A172 (cell line): ENCODE measurements around the gene MTNR1B. TPM values are rescaled to one million over a fixed set of nuclear protein-coding genes. Genes with fewer than 3 reads are reported as not detected.

ENCODE experiments used
- DNase-seq: peaks from one replicate; pipeline ENCODE4 v3.0.0-alpha.2; 2015; ENCODE audit warnings: low spot score
- total RNA-seq: library from RNA; depleted of rRNA; stranded (reverse); fragments of >200 nt; shearing (Covaris generic); gene quantifications from 2 replicates; pipeline ENCODE4 v1.2.3, GENCODE V29; 2014

The MTNR1B gene
- total RNA-seq, 1 experiment from 2014 or later: not detected

GRCh38 chr11:92978271-92979111 lies 9.0 kb downstream of the MTNR1B start:
- peak; percentile 8 for DNase-seq

GRCh38 chr11:92979176-92979575 lies 9.7 kb downstream of the MTNR1B start:
- DNase-seq: peak; percentile 9

- DNase-seq: no peak
These were observed 10.9 kb downstream of the MTNR1B start for GRCh38 chr11:92980312-92980711.

- DNase-seq: no peak
These were observed 12.1 kb downstream of the MTNR1B start for GRCh38 chr11:92981508-92982043.

- no peak for DNase-seq
These were observed 17.1 kb downstream of the MTNR1B start for GRCh38 chr11:92986585-92986984.

GRCh38 chr11:92993004-92993403 lies 23.6 kb downstream of the MTNR1B start:
- no peak for DNase-seq

- DNase-seq: peak; percentile 91
These were observed 31.3 kb downstream of the MTNR1B start for GRCh38 chr11:93000511-93001476.

- DNase-seq: no peak
These were observed 32.4 kb downstream of the MTNR1B start for GRCh38 chr11:93001806-93002205.

GRCh38 chr11:93002380-93002779 lies 32.9 kb downstream of the MTNR1B start:
- no peak for DNase-seq

- DNase-seq: peak; percentile 13
These were observed 35.8 kb downstream of the MTNR1B start for GRCh38 chr11:93005239-93005638.

GRCh38 chr11:93013646-93014045 lies 44.2 kb downstream of the MTNR1B start:
- no peak for DNase-seq

GRCh38 chr11:93016595-93016994 lies 47.1 kb downstream of the MTNR1B start:
- DNase-seq: no peak

- DNase-seq: peak; percentile 67
These were observed 48.6 kb downstream of the MTNR1B start for GRCh38 chr11:93017821-93018690.

GRCh38 chr11:93020248-93021046 lies 51.0 kb downstream of the MTNR1B start:
- DNase-seq: peak; percentile 68

GRCh38 chr11:93024369-93024768 lies 54.9 kb downstream of the MTNR1B start:
- DNase-seq: no peak

- DNase-seq: no peak
These were observed 56.3 kb downstream of the MTNR1B start for GRCh38 chr11:93025558-93026255.

GRCh38 chr11:93028960-93029522 lies 59.6 kb downstream of the MTNR1B start:
- no peak for DNase-seq

GRCh38 chr11:93031386-93031785 lies 61.9 kb downstream of the MTNR1B start:
- peak; percentile 52 for DNase-seq
